C4-2B (cell line): ENCODE results near the gene GIPR.

Source experiments
- H3K27ac ChIP-seq: fragments of 450-650 bp; 2 replicates; pipeline ENCODE4 v1.5.1; 2017
- ZFX ChIP-seq: fragments of 450-650 bp; IDR thresholded peaks from 2 replicates; pipeline ENCODE4 v1.6.1; 2017
- TF ChIP-seq, protein P1 (sequence below): fragments of 450-650 bp; conservative IDR thresholded peaks from 2 replicates; pipeline ENCODE4 v1.5.1; 2017; ENCODE audit warnings: mild to moderate bottlenecking

The GIPR gene

DNA sequence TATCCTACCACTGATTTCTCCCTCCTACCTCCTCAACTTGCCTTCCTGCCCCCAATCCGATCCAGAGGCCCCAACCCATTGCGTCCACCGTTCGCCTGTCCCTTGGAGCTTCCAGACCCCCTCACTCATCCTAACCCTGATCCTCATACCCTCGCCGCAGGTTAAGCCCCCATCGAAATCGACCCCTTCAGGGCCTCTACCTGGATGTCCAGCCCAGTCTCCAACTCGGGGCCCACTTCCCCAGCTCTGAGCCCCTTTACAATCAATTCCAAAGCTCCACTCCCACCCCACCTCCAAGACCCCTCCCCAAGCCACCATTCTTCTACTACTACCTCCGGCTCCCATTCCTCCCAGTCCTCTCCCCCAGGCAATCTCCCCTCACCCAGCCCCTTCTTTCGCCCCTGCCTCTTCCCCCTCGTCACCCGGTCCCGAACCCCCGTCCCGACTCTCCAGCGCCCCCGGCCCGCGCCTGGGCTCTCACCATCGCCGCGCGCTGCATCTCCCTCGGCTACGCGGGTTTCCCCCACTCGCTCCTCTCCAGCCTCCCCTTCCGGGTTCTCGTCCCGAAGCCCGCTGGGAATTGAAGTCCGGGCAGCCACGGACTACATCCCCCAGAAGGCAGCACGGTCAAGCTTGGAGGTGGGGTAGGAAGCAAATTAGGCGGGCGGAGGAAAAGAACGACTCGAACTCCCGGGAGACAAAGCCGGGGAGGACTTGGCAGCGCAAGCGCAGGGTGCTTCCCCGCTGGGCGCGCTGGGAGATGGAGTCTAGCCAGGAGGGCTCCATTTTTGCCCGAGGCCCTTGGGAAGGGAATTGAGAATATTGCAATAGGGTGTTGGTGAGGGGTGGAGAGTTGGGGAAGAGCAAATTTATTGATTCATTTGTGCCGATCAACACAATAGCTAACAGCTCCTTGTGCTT lies 62.6 kb downstream of the GIPR start, which contains the start of gene FBXO46:
TSS of gene FBXO46 (minus strand) at position 529 of the 921 bp plus-strand sequence. CDS start 17,401 bp downstream, outside the sequence.
- peak within 1 kb of the TSS; percentile 70 for H3K27ac ChIP-seq

More for the DNA sequence above, 62.6 kb downstream of the GIPR start, which contains the start of gene FBXO46:
- TF ChIP-seq ZFX = no peak
- TF ChIP-seq, protein P1, sequence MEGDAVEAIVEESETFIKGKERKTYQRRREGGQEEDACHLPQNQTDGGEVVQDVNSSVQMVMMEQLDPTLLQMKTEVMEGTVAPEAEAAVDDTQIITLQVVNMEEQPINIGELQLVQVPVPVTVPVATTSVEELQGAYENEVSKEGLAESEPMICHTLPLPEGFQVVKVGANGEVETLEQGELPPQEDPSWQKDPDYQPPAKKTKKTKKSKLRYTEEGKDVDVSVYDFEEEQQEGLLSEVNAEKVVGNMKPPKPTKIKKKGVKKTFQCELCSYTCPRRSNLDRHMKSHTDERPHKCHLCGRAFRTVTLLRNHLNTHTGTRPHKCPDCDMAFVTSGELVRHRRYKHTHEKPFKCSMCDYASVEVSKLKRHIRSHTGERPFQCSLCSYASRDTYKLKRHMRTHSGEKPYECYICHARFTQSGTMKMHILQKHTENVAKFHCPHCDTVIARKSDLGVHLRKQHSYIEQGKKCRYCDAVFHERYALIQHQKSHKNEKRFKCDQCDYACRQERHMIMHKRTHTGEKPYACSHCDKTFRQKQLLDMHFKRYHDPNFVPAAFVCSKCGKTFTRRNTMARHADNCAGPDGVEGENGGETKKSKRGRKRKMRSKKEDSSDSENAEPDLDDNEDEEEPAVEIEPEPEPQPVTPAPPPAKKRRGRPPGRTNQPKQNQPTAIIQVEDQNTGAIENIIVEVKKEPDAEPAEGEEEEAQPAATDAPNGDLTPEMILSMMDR = no peak
